Transverse colon (tissue), 3 donors: ENCODE measurements around the gene PDXP.

ENCODE experiments used
- CTCF ChIP-seq, 5 experiments: fragments of 200-600 bp in 3 of 5; fragments of 450-650 bp in 2 of 5; sonication (generic) in 3 of 5; IDR thresholded peaks; 1 replicate in 2 of 5; 2 replicates in 3 of 5; pipeline ENCODE4 v1.5.1; 2016 to 2017; ENCODE audit warnings: antibody characterized with exemption in 5 of 5, inconsistent platforms in 3 of 5, mild to moderate bottlenecking in 2 of 5, moderate library complexity in 1 of 5
- POLR2A ChIP-seq: fragments of 450-650 bp; IDR thresholded peaks from one replicate; pipeline ENCODE4 v1.6.1; 2016; ENCODE audit warnings: antibody characterized with exemption, mild to moderate bottlenecking, moderate library complexity

GRCh38 chr22:37715760-37716159 is 57.2 kb downstream of the PDXP start:
- TF ChIP-seq CTCF (IDR thresholded peaks at IDR 0.05) (no peak), POLR2A (no peak)
